HUES64 (cell line): ENCODE measurements around the gene ZMIZ2.

Experiments used
- H3K27ac ChIP-seq: 2 replicates; pipeline ENCODE4 v1.7.0; 2013; ENCODE audit warnings: low read depth, low read length, inconsistent platforms
- H3K27me3 ChIP-seq: 2 replicates; pipeline ENCODE4 v1.6.1; 2013; ENCODE audit warnings: mild to moderate bottlenecking, low read length; ENCODE audit not compliant: insufficient read depth
- H3K36me3 ChIP-seq: 2 replicates; pipeline ENCODE4 v1.6.1; 2013; ENCODE audit warnings: mild to moderate bottlenecking, low read length; ENCODE audit not compliant: insufficient read depth
- H3K4me1 ChIP-seq: 2 replicates; pipeline ENCODE4 v1.6.1; 2013; ENCODE audit warnings: mild to moderate bottlenecking, low read length, moderate library complexity; ENCODE audit not compliant: insufficient read depth
- H3K4me3 ChIP-seq: 2 replicates; pipeline ENCODE4 v1.5.1; 2013; ENCODE audit warnings: mild to moderate bottlenecking, low read length, moderate library complexity
- H3K9ac ChIP-seq: 2 replicates; pipeline ENCODE4 v1.6.1; 2013; ENCODE audit warnings: mild to moderate bottlenecking, low read depth, low read length
- H3K9me3 ChIP-seq: 2 replicates; pipeline ENCODE4 v1.6.1; 2013; ENCODE audit warnings: low read depth, low read length; ENCODE audit not compliant: insufficient read depth
- WGBS: fragments of 150-250, 120-280 bp; methylation state at CpG from one replicate; pipeline ENCODE4 v1.1.7; 2013; ENCODE audit warnings: missing lambda C conversion rate; 5-methylcytosine and 5-hydroxymethylcytosine counted together

ZMIZ2 gene

DNA sequence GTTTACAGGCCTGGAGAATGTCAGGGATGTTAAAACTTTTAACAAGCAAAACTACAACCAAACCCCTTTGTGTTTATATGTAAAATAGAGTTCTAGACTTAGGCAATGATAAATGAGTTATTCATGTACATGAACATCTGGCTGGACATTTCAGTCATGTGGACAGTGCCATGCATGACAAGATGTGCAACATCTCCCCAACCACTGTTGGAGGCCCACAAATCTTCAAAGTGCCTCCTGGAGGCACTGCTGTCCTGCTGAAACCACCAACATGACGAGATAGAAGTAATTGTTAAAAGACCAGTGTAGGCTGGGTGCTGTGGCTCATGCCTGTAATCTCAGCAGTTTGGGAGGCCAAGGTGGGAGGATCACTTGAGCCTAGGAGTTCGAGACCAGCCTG is 66.3 kb downstream of the ZMIZ2 start:
- Histone ChIP-seq H3K27me3 (no peaks in the 10 kb centered on the region), H3K36me3 (no peaks in the 10 kb centered on the region), H3K9me3 (no peaks in the 10 kb centered on the region), H3K4me3 (no peak overlapping the region), H3K27ac (no peak overlapping the region), H3K9ac (no peak overlapping the region), H3K4me1 (no peaks in the 10 kb centered on the region)
- WGBS, result 89% methylated on average over 2 of the region's 2 CpGs

GRCh38 chr7:44819292-44819691 is 70.6 kb downstream of the ZMIZ2 start:
- Histone ChIP-seq H3K36me3 (no peaks in the 10 kb centered on the region), H3K27ac (no peak overlapping the region), H3K9me3 (no peaks in the 10 kb centered on the region), H3K9ac (no peak overlapping the region), H3K4me1 (no peaks in the 10 kb centered on the region), H3K4me3 (no peak overlapping the region), H3K27me3 (no peaks in the 10 kb centered on the region)
- WGBS, result 78% methylated on average over 2 of the region's 2 CpGs
